NCI-H774 (cell line): Measurements from ENCODE around the gene NPM1.
"Not testable (repeated sequence)": the region's sequence is repeated elsewhere in the genome, so short reads cannot be mapped to it uniquely, and the experiment has no call there.

ENCODE experiments used
- DNase-seq: peaks from one replicate; lab custom pipeline; 2025; lab: John Stamatoyannopoulos, UW

Gene NPM1

GRCh38 chr5:171386006-171386671 is 1.5 kb upstream of the NPM1 start:
- DNase-seq: no peak

GRCh38 chr5:171386861-171387344 is 746 bp upstream of the NPM1 start:
- no peak for DNase-seq

- DNase-seq: peak; percentile 53
These were observed 544 bp downstream of the NPM1 start for GRCh38 chr5:171387970-171388815.

GRCh38 chr5:171388816-171389168 is 1.1 kb downstream of the NPM1 start:
- no peak for DNase-seq

GRCh38 chr5:171390883-171391677 is 3.4 kb downstream of the NPM1 start:
- no peak for DNase-seq

- no peak for DNase-seq
These were observed 4.4 kb downstream of the NPM1 start for GRCh38 chr5:171391996-171392577.

GRCh38 chr5:171392585-171393159 is 5.0 kb downstream of the NPM1 start:
- DNase-seq: no peak

GRCh38 chr5:171395042-171395441 is 7.4 kb downstream of the NPM1 start:
- DNase-seq: no peak

- not testable (repeated sequence) for DNase-seq
These were observed 8.9 kb downstream of the NPM1 start for GRCh38 chr5:171396583-171396982.

- no peak for DNase-seq
These were observed 9.5 kb downstream of the NPM1 start for GRCh38 chr5:171397190-171397589.

GRCh38 chr5:171397599-171397998 is 9.9 kb downstream of the NPM1 start:
- no peak for DNase-seq

GRCh38 chr5:171398660-171399059 is 11.0 kb downstream of the NPM1 start:
- DNase-seq: not testable (repeated sequence)

- no peak for DNase-seq
These were observed 12.5 kb downstream of the NPM1 start for GRCh38 chr5:171400169-171400568.

- no peak for DNase-seq
These were observed 13.7 kb downstream of the NPM1 start for GRCh38 chr5:171401167-171401947.

GRCh38 chr5:171402751-171403150 is 15.1 kb downstream of the NPM1 start:
- DNase-seq: not testable (repeated sequence)

GRCh38 chr5:171405615-171406014 is 18.0 kb downstream of the NPM1 start:
- DNase-seq: no peak

GRCh38 chr5:171407234-171407633 is 19.6 kb downstream of the NPM1 start:
- DNase-seq: no peak

GRCh38 chr5:171409164-171410136 is 21.8 kb downstream of the NPM1 start:
- no peak for DNase-seq

- no peak for DNase-seq
These were observed 22.5 kb downstream of the NPM1 start for GRCh38 chr5:171410181-171410580.

- no peak for DNase-seq
These were observed 24.5 kb downstream of the NPM1 start for GRCh38 chr5:171412186-171412585.
